ENCODE data around the gene KDM4C.

The KDM4C gene

DNA sequence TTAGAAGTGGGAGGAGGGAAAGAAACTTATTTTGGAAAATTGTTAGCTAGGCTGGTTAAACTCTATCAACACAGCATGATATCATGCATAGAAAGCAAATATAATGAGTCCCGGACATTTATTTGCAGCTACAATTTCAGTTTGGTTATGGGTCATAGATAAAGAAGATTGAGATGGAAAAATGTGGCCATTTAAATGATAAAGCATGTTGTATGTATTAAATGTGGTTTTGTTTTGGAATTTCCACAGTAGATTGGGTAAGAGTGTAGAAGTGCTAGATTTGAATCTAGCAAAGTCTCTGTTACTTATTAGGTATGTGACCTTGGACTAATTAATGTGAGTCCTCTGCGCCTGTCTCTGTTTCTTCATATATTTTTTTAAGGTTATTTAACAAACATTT lies 217.4 kb downstream of the KDM4C start:
- intact Hi-C loops (cut with DNase I; ENCODE audit: low total_unique reads) = no loop called here
- Histone ChIP-seq H3K4me3 (no peak overlapping the region), H3K9me3 (no peaks in the 10 kb centered on the region), H3K27ac (no peak overlapping the region), H3K36me3 (peaks cover 0 to 4% (median 0%) of the 10 kb centered on the region in 3 donors), H3K4me1 (no peaks in the 10 kb centered on the region), H3K27me3 (no peaks in the 10 kb centered on the region)
- no peak for DNase-seq
- TF ChIP-seq, protein P1, sequence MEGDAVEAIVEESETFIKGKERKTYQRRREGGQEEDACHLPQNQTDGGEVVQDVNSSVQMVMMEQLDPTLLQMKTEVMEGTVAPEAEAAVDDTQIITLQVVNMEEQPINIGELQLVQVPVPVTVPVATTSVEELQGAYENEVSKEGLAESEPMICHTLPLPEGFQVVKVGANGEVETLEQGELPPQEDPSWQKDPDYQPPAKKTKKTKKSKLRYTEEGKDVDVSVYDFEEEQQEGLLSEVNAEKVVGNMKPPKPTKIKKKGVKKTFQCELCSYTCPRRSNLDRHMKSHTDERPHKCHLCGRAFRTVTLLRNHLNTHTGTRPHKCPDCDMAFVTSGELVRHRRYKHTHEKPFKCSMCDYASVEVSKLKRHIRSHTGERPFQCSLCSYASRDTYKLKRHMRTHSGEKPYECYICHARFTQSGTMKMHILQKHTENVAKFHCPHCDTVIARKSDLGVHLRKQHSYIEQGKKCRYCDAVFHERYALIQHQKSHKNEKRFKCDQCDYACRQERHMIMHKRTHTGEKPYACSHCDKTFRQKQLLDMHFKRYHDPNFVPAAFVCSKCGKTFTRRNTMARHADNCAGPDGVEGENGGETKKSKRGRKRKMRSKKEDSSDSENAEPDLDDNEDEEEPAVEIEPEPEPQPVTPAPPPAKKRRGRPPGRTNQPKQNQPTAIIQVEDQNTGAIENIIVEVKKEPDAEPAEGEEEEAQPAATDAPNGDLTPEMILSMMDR (IDR thresholded peaks at IDR 0.05) = no peak

DNA sequence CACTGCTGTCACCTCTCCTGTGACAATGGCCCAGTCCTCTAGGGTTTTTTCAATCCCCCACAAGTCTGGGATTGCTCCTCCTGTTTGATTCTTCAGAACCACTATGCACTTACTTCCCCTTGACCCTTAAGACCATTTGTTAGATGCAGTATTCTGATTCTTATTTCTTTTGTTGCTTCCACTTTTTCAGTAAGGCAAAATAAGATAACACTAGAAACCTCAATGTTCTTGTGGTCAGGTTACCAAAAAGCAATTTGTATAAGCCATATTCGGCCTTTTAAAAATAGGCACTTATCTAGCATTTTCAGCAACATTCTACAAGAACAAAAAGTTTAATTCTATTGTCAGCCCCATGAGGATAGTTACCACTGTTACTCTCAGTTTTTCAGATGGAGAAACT lies 220.0 kb downstream of the KDM4C start:
- TF ChIP-seq, protein P1 (IDR thresholded peaks at IDR 0.05) = no peak
- H3K36me3 ChIP-seq = peaks cover 4 to 13% (median 8%) of the 10 kb centered on the region in 3 donors
- H3K27me3 ChIP-seq = no peaks in the 10 kb centered on the region
- no peak overlapping the region for H3K27ac ChIP-seq
- DNase-seq = no peak
- intact Hi-C loops (cut with DNase I; ENCODE audit: low total_unique reads) = no loop called here
- H3K9me3 ChIP-seq = no peaks in the 10 kb centered on the region
- H3K4me1 ChIP-seq = no peaks in the 10 kb centered on the region
- no peak overlapping the region for H3K4me3 ChIP-seq

DNA sequence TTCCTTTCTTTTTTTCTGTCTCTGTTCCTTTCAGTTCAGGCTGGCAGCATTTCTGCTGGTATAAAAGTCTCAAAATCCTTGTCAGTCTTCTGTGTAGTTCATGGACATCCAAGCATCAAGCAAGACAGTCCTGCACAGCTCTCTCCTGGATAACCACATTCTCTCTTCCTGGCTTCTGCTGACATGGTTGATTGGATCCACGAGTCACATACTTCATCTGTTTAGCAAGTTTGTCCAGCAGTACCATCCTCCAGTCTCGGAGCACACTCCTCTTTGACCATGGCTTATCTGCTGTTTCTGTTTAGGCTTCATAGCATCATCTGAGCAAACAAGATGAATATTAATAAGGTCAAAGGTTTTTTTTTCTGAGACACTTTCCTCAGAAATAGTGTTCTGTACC lies 220.8 kb downstream of the KDM4C start:
- H3K27me3 ChIP-seq = no peaks in the 10 kb centered on the region
- intact Hi-C loops (cut with DNase I; ENCODE audit: low total_unique reads) = no loop called here

DNA sequence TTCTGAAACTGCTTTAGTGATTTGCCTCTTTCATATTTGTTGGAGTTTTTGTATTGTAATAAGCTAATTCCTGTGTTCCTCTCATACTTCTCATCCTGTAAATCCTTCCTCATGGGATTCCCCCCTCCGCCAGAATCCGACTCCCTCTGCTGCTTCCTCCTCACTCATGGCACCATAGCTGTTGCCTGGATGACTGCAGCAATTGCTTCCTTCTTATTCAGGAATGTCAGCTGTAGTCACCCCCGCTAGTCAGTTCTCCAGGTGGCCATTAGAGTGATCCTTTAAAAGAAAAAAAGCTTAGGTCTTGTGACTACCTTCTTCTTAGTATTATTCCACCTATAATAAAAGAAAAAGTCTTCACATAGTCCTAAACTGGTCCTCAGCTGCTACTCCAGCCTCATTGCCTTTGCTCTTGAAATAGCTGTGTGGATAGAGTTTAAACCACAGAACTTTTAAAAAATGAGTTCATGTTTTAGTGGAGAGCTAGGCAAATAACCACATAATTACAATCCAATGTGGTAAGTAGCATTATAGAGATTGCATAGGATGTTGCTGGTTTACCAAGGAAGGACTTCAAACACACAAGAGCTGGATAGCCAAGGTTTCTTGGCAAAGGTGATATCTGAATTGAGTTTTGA lies 227.3 kb downstream of the KDM4C start:
- Histone ChIP-seq H3K27ac (no peak overlapping the region), H3K36me3 (peaks cover 31 to 60% (median 48%) of the 10 kb centered on the region in 3 donors), H3K27me3 (no peaks in the 10 kb centered on the region), H3K4me1 (no peaks in the 10 kb centered on the region), H3K9me3 (no peaks in the 10 kb centered on the region), H3K4me3 (no peak overlapping the region)
- DNase-seq = no peak
- intact Hi-C loops (cut with DNase I; ENCODE audit: low total_unique reads) = no loop called here
- TF ChIP-seq, protein P1 (IDR thresholded peaks at IDR 0.05) = no peak

More for the DNA sequence above, 220.8 kb downstream of the KDM4C start:
- no peak overlapping the region for H3K4me3 ChIP-seq
- no peaks in the 10 kb centered on the region for H3K4me1 ChIP-seq
- TF ChIP-seq, protein P1 (IDR thresholded peaks at IDR 0.05) = no peak
- no peaks in the 10 kb centered on the region for H3K9me3 ChIP-seq
- no peak overlapping the region for H3K27ac ChIP-seq
- H3K36me3 ChIP-seq = peaks cover 9 to 13% (median 13%) of the 10 kb centered on the region in 3 donors
- DNase-seq = no peak

DNA sequence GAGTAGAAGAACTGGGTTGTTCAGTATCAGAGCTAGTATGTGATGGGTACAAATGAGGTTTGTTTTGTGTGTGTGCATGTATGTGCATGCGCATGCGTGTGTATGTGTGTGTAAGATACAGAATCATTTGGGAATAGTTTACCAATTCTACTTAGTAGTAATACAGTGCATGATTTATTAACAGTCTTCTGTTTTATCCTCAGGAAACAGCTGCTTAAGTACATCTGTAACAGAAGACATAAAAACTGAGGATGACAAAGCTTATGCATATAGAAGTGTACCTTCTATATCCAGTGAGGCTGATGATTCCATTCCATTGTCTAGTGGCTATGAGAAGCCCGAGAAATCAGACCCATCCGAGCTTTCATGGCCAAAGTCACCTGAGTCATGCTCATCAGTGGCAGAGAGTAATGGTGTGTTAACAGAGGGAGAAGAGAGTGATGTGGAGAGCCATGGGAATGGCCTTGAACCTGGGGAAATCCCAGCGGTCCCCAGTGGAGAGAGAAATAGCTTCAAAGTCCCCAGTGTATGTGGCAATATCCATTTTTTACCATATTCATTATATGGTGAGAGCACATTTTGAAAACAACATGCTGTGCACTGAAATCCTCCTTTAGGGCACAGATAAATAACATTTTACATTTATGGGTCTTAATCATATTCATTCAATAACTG lies 228.5 kb downstream of the KDM4C start:
- intact Hi-C loops (cut with DNase I; ENCODE audit: low total_unique reads) = no loop called here
- Histone ChIP-seq H3K4me3 (no peak overlapping the region), H3K36me3 (peaks cover 40 to 71% (median 40%) of the 10 kb centered on the region in 3 donors), H3K27ac (no peak overlapping the region), H3K9me3 (no peaks in the 10 kb centered on the region), H3K4me1 (no peaks in the 10 kb centered on the region), H3K27me3 (no peaks in the 10 kb centered on the region)
- no peak for DNase-seq
- TF ChIP-seq, protein P1 (IDR thresholded peaks at IDR 0.05) = no peak
